ENCODE measurements around the gene KSR1.
"Not testable (repeated sequence)": the region's sequence is repeated elsewhere in the genome, so short reads cannot be mapped to it uniquely, and the experiment has no call there.

KSR1 gene

GRCh38 chr17:27455914-27456680 lies at the start of gene KSR1:
TSS of gene KSR1 (plus strand) at chr17:27456448. CDS start at chr17:27456644, 196 bp downstream.
- DNase-seq = peak; percentile 4

- DNase-seq = no peak
Observed at GRCh38 chr17:27407916-27408864, 48.1 kb upstream of the KSR1 start.

DNA sequence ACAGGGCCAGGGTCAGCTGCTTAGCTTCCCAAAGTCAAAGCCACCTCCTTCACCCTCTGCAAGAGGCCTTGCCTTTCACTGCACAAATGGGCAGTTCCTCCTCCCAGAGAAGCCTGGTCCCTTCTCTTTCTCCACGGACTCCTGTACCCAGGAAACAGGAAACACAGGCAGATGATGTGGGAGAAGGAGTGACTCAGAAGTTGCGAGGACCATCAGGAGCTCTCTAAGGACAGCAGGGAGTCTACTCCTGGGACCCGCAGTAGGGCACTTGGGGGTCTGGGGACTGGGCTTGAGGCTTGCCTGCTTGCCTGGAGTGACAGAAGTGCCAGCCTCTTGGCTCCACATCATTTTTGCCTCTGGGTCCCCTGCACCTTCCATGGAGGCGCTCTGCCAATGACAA lies 47.4 kb upstream of the KSR1 start:
- DNase-seq = no peak

- not testable (repeated sequence) for DNase-seq
Observed at GRCh38 chr17:27412158-27412557, 44.1 kb upstream of the KSR1 start.

DNA sequence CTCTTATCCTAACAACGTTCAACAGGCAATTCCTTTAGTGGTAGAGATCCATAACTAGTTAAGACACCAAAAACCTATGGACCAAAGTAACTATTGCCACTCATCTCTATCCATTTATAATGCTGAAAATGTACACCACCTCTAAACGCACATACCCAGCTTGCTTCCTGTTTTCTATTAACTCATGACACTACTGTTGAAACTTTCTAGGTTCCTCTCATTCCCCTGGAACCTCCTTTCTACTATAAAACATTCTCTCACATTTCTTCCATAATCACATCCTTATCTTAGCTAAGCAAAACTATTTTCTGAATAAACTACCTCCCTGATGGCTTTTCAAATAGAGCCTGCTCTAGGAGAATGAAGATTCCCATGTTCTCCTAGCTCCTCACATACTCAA lies 42.9 kb upstream of the KSR1 start:
- DNase-seq = no peak

- no peak for DNase-seq
Observed at GRCh38 chr17:27413792-27414191, 42.5 kb upstream of the KSR1 start.

GRCh38 chr17:27414271-27414670 lies 42.0 kb upstream of the KSR1 start:
- no peak for DNase-seq

DNA sequence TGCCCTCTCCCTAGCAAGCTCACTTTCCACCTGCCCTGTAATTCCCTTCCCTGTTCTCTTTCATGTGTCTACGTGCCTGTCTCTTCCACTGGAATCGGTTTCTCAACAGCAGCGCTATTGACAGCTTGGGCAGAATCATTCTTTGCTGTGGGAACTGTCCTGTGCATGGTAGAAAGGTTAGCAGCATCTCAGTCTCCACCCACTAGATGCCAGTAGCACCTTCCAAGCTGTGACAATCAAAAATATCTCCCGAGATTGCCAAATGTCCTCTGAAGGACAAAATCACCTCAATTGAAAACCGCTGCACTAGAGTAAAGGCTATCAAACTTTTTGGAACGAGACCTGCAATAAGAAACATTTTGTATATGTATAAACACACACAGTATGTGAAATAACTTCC lies 41.6 kb upstream of the KSR1 start:
- DNase-seq = no peak

DNA sequence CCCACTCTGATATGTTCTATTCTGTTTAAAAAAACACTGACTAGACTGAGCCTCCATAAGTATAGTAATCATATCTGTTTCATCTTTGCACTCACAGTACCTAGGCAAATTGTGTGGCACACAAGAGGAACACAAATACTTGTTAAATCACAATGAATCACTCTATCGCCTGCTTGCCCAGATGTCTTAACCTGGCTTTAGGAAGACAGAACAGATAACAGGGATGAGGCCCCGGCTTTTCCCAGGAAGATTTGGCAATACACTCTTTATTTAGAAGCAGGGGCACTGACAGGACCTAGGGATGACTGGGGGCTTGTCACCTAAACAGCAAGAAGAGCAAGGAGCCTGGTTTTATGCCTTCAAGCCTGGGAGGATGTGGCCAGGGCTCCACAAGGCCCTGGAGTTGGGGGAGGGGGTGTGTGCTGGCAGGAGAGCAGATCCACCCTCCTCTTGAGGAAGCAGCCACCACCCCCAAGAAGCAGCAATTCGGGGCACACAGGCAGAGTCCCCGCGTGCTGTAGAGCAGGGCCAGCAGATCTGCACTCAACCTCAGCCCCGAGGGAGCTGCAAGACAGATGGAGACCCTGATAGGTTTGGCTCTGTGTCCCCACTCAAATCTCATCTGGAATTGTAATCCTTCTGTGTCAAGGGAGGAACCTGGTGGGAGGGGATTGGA lies 41.0 kb upstream of the KSR1 start:
- DNase-seq = no peak

DNA sequence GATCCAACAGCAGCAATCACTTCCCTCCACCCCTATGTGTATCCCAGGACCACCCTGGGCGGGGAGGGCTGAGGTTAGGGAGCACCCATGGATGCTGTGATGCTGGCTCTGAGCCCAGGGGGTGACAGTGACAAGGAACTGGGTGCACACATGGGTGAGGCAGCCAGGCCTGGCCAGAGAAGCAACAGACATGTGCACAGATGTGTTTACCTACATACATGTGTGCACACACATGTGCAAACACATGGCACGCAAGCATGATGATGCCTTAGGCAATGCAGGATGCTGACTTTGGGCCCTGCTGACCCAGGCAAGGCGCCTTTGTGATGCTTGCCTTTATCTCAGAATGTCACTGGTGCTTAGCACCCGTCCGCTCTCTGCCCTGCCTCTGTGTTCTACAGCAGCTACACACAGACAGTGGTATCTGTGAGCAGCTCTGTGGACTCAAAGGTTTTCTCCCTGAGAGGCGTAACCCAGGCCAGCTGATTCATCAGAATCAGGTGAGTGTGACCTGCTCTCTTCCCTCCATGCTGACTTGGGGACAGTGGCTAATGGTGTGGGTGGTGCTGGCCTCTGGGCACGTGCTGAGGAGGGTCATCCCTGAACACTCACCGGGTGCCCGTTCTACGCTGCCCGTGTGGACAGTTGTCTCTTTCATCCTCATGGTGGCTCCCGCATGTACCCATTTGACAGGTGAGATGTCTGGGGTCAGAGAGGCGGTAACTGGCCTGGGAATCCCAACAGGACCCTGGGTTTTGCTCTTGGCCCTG lies 38.5 kb upstream of the KSR1 start:
- no peak for DNase-seq

- DNase-seq = no peak
Observed at GRCh38 chr17:27418366-27418615, 38.0 kb upstream of the KSR1 start.

- DNase-seq = no peak
Observed at GRCh38 chr17:27419156-27419555, 37.1 kb upstream of the KSR1 start.

DNA sequence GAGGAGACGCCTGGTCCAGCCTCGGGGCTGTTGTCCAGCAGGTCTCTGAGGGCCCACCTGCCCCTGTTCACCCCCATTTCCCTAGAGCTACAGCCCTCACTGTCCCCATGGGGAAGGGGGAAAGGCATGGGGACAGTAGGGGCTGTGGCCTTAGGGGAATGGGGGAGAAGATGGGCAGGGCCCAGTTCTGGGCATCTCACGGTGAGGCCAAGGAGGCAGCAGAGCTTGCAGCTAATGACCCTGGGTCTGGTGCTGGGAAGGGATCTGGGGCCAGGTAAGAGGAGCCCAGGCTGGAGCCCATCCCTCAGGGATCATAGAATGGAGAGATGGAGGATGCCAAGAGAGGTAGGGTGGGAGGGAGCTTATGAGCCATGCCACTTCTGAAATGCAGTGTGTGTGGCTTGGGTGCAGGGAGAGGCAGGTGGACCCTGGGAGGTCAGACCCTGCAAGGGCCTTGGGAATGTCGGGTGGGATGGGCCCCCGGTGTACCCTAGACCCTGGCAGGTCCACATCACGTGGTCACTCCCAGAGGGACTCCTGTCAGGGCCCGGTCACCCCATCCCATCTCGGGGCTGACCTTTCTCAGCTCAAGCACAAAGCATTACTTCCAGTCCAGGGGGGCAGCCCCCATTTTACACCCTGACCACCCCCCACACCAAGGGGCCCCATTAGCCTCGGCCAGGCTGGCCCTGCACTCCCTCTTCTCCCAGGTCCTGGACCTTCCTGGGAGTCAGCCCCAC lies 35.9 kb upstream of the KSR1 start:
- no peak for DNase-seq

DNA sequence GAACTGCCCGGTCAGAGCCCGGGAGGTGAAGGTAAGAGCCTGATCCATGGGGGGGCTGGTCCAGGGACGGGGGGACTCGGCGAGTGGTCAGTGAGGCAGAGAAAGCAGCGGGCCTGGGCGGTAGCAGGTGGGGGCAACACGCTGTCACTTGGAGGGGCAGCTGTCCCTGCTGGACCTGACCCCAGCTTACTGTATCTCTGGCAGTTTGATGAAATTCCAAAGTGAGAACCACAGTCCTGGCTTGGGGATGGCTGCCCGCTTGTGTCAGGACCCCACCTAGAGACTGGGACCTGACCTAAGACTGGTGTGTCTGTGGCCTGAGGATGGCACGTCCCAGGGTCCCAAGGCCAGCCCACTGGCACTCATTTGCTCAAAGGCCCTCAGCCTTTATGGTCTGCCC lies 35.1 kb upstream of the KSR1 start:
- DNase-seq = no peak

GRCh38 chr17:27421626-27422025 lies 34.6 kb upstream of the KSR1 start:
- DNase-seq = not testable (repeated sequence)

- no peak for DNase-seq
Observed at GRCh38 chr17:27422601-27423000, 33.6 kb upstream of the KSR1 start.

GRCh38 chr17:27423651-27424050 lies 32.6 kb upstream of the KSR1 start:
- no peak for DNase-seq

GRCh38 chr17:27424516-27424915 lies 31.7 kb upstream of the KSR1 start:
- DNase-seq = no peak

- no peak for DNase-seq
Observed at GRCh38 chr17:27424941-27425340, 31.3 kb upstream of the KSR1 start.

DNA sequence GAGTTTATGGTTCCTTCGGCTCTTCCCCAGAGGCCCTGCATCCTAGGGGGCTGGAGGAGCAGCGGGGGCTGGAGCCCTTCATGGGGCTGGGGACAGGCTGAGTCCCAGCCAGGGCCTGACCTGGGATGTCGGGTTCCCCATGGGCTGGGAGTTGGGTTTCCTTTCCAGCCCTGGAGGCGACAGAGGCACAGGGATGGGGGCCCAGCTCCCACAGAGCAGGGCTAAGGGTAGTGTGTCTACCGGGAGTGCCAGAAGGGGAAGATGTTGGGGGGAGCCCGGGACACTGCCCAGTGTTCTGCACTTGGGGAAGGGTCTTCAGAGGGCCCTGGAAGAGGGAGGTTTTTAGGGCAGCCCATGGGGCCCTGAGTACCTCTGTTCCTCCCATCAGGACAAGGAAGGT lies 30.7 kb upstream of the KSR1 start:
- DNase-seq = not testable (repeated sequence)

GRCh38 chr17:27425991-27426390 lies 30.3 kb upstream of the KSR1 start:
- DNase-seq = no peak

GRCh38 chr17:27426471-27426870 lies 29.8 kb upstream of the KSR1 start:
- not testable (repeated sequence) for DNase-seq

All from GF-D8 (cell line).